NCI-H2081 treated with DMSO at 0.1 percent for 48 hours (cell line): ENCODE measurements around the gene PEF1.

Experiments used
- DNase-seq: peaks from one replicate; lab custom pipeline; 2025; lab: John Stamatoyannopoulos, UW

Gene PEF1

DNA sequence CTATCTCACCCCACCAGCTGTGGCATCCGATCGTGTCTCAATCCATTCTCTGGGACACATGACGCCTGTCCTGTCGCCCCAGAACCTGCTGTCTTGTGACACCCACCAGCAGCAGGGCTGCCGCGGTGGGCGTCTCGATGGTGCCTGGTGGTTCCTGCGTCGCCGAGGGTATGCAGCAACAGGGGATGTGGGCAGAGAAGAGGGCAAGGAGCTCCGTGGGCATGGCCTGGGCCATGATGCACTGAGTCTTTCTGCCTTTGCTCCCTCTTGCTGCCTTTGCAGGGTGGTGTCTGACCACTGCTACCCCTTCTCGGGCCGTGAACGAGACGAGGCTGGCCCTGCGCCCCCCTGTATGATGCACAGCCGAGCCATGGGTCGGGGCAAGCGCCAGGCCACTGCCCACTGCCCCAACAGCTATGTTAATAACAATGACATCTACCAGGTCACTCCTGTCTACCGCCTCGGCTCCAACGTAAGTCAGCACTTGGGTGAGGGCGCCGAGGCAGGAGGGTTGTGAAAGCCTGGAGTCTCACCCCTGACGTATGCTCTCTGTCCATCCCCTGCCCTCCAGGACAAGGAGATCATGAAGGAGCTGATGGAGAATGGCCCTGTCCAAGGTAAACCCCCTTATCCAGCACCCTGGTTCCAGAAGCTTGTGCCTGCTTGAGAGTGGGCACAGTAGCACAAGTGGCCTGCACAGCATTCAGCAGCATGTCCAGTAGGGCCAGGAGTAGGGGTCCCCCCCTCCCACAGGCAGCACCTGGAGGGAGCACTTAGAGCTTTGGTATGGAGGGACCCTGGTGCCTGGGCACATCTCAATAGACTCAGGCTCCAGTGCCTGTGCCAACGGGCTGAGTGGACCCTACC lies 59.6 kb downstream of the PEF1 start:
- no peak for DNase-seq

DNA sequence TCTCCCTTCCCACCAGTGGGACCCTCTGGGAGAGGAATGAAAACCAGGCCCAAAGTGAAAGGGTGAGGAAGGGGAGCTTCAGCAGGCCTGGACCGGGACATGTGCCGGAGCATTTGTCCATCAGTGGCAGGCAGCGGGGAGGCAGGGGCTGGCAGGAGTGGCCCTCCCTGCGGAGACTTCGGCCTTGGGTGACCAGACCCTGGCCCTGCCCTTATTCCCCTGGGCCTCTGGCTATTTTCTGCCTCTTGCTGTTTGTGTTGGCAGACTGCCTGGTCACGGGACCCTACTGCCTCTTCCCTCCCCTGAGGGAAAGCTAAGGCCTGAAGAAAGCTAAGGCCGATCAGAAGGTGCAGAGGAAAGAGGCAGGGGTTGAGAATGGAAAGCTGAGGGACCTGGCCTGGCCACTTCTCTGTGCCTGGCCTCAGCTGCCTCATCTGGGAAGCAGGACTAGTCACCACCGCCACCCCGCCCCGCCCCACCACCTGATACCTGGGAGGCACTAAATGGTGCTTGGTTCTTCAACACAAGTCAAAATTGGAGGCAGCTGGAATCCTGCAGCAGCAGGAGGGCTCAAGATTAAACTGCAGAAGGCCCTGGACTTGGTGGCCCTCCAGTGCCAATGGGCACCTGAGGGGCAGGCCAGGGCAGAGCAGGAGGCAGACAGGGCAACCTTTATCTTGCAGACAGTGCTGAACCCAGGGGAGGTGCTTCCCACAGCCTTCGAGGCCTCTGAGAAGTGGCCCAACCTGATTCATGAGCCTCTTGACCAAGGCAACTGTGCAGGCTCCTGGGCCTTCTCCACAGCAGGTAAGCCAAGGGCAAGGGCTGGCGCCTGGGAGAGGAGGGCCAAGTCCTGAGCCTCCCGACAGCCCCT lies 60.4 kb downstream of the PEF1 start:
- DNase-seq: no peak

DNA sequence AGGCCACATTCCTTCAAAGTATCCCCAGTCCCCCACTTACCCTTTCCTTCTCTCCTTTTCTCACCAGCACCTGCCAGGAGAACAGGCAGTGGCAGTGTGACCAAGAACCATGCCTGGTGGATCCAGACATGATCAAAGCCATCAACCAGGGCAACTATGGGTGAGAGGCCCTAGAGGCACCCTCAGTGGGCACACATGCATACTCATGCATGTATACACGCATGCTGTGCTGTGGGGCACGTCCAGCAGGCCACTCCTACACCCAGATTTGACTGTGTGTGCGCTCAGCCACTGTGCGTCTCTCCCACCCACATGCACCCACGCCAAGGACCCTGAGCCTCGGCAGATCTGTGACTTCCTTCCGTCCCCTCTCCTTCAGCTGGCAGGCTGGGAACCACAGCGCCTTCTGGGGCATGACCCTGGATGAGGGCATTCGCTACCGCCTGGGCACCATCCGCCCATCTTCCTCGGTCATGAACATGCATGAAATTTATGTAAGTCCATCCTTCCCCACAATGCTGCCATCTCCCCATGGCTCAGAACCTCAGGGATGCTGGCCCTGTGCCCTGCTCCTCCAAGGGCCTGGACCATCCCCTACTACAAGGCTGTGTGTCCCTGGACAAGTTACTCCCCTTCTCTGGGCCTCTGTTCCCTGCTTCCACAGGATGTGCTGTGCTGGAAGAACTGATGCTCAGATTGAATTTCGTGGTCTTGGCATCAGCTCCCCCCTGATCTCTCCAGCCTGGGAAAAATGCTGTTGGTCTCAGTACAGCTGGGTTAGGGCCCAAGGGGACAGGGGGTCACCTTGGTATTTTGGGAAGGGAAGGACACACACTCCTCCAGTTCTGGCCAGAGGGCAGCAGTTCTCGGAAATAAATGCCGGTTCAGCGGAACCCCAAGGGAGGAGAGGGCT lies 61.3 kb downstream of the PEF1 start:
- no peak for DNase-seq

DNA sequence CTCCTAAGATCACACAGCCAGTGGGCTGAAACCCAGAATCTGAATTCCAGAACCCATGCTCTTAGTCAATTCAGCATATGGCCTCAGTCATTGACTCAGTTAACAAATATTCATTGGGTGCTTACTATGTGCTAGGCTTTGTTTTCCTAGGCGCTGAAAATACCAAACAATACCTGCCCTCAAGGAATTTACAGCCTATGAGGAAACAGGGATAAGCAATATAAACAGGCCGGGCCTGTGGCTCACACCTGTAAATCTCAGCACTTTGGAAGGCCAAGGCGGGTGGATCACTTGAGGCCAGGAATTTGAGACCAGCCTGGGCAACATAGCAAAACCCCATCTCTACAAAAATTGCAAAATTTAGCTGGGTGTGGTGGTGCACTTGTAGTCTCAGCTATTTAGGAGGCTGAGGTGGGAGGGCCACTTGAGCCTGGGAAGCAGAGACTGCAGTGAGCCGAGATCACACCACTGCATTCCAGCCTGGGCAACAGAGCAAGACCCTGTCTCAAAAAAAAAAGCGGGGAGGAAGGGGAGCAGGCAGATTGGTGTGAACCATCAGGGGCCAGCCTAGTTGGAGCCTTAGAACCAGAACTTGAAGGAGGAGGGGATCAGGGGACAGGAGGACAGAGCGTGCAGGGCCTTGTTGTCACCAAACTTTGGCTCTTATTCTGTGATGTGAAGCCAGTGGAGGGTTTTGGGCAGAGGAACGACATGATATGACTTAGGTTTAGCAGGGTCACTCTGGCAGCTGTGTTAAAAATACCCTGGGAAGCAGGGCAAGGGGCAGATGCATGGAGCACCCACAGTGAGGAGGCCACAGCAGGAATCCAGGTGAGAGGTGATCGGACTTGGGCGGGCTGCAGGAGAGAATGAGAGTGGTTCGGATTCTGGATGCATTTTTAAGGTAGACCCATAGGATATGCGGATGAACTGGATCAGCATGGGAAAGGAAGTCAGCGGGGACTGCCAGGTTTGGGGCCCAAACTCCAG lies 62.6 kb downstream of the PEF1 start:
- no peak for DNase-seq

DNA sequence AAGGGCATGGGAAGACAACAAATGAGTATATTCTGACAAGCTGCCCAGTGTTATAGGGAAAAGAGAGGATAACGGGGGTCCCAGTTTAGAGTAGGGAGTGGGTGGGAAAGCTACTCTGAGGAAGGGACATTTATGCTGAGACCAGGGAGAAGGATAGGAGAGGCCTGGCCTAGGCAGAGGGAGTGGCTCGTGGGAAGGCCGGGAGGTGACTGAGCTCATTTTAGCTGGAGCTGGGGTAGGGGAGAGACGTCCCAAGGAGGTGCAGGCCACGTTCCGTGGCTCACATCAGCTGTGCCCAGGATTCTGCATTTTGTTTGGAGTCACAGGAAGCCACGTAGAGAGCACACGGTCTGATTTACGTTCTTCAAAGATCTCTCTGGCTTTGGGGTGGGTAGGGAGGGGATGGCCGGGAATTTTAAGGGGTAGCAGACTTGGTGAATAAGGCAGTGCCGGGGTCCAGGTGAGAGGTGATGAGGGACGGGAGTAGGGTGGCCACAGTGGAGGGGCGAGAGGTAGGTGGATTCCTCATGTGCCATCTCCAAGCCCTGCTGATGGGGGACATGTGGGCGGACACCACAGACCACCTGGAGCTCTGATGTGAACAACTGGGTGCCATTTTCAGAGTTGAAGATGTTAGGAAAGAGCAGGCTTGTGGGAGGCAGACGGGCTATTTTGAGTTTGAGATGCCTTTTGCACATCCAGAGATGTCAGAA lies 63.6 kb downstream of the PEF1 start:
- DNase-seq: no peak

DNA sequence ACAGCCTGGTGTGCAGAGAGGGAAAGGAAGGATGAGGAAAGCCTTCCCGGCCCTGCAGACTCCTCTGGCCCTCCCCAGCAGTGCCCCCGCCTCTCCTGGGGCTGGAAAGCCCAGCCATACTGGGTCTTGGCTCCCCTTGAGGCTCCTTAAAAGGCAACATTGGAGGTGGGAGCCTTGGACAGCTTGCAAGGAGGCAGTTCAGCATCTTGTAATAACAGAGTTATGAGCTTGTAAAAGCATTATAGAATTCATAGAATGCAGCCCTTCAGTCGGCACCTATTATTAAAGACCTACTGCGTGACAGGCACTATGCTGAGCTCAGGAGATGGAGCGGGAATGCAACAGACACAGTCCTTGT lies 64.2 kb downstream of the PEF1 start:
- DNase-seq: no peak
